ENCODE results near the gene GREB1. TPM values are rescaled to one million over a fixed set of nuclear protein-coding genes. Genes with fewer than 3 reads are reported as not detected.

Gene GREB1, protein sequence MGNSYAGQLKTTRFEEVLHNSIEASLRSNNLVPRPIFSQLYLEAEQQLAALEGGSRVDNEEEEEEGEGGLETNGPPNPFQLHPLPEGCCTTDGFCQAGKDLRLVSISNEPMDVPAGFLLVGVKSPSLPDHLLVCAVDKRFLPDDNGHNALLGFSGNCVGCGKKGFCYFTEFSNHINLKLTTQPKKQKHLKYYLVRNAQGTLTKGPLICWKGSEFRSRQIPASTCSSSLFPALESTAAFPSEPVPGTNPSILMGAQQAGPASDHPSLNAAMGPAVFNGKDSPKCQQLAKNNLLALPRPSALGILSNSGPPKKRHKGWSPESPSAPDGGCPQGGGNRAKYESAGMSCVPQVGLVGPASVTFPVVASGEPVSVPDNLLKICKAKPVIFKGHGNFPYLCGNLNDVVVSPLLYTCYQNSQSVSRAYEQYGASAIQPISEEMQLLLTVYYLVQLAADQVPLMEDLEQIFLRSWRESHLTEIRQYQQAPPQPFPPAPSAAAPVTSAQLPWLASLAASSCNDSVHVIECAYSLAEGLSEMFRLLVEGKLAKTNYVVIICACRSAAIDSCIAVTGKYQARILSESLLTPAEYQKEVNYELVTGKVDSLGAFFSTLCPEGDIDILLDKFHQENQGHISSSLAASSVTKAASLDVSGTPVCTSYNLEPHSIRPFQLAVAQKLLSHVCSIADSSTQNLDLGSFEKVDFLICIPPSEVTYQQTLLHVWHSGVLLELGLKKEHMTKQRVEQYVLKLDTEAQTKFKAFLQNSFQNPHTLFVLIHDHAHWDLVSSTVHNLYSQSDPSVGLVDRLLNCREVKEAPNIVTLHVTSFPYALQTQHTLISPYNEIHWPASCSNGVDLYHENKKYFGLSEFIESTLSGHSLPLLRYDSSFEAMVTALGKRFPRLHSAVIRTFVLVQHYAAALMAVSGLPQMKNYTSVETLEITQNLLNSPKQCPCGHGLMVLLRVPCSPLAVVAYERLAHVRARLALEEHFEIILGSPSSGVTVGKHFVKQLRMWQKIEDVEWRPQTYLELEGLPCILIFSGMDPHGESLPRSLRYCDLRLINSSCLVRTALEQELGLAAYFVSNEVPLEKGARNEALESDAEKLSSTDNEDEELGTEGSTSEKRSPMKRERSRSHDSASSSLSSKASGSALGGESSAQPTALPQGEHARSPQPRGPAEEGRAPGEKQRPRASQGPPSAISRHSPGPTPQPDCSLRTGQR (N-terminal part only)
- 0.12 and 0.17 TPM in 2 replicates for polyA plus RNA-seq (2011; rRNA removed)
- polyA minus RNA-seq (2011; rRNA and poly(A)+ RNA removed) = 0.04 TPM in 1 of 2 replicates, not detected in the other

DNA sequence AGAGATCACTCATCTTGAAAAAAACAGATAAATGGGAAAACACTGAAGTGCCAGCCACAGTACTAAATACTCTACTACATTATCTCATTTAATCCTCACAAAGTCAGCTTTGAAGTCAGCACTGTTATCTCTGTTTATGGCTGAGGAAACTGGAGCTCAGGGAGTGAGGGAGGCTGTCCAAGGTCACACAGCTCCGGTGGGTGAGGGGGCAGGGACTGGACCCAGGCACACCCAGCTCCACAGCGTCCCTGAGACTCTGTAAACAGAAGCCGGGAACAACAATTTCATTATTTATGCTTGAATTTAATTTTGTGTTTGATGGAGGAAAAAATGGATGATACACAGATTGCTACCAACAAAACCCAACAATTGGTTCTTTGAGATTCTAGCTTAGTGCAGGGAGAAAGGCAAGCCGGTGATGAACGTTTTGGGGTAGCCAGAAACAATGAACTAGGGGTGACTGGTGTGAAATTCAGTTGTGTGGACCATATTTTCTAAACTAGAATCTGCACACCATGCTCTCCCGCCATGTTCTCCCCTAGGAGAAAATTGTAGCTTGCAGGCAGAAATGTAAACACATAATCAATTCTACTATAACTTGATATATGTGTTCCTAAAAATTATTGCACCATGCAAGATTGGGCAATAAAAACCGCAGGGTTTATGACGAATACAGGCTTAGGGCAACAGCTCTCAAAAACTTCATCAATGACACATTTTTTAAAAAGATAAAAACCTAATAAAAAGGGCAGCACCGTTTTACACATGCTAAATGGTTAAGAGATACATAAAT is at the start of gene GREB1:
GREB1 (plus strand) TSS at position 768 of the 793 bp plus-strand sequence. CDS start 22,570 bp downstream, outside the sequence.
- no peak within 1 kb of the TSS for H3K4me3 ChIP-seq (ENCODE audit: low read depth, low read length)
- TF ChIP-seq, protein P1, sequence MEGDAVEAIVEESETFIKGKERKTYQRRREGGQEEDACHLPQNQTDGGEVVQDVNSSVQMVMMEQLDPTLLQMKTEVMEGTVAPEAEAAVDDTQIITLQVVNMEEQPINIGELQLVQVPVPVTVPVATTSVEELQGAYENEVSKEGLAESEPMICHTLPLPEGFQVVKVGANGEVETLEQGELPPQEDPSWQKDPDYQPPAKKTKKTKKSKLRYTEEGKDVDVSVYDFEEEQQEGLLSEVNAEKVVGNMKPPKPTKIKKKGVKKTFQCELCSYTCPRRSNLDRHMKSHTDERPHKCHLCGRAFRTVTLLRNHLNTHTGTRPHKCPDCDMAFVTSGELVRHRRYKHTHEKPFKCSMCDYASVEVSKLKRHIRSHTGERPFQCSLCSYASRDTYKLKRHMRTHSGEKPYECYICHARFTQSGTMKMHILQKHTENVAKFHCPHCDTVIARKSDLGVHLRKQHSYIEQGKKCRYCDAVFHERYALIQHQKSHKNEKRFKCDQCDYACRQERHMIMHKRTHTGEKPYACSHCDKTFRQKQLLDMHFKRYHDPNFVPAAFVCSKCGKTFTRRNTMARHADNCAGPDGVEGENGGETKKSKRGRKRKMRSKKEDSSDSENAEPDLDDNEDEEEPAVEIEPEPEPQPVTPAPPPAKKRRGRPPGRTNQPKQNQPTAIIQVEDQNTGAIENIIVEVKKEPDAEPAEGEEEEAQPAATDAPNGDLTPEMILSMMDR (IDR thresholded peaks at IDR 0.05; ENCODE audit: low read depth, low read length) = no peak
- ChIA-PET POLR2A (no interaction called here), CTCF (interaction anchor here (1.0 to 1.3 kb wide), 2 partner anchors 49 to 51 kb away, joined by 3 read pairs; no protein-coding TSS in a partner anchor)
- no peak for DNase-seq (ENCODE audit: low read depth, low spot score)
- H3K27ac ChIP-seq (ENCODE audit: low read depth, low read length) = no peak within 1 kb of the TSS
- no peaks in the 10 kb centered on the region for H3K9me3 ChIP-seq (ENCODE audit: control insufficient read depth, insufficient read depth, low read length)
- peaks cover 31% of the 10 kb centered on the region for H3K27me3 ChIP-seq (ENCODE audit: control insufficient read depth, insufficient read depth, low read length)

DNA sequence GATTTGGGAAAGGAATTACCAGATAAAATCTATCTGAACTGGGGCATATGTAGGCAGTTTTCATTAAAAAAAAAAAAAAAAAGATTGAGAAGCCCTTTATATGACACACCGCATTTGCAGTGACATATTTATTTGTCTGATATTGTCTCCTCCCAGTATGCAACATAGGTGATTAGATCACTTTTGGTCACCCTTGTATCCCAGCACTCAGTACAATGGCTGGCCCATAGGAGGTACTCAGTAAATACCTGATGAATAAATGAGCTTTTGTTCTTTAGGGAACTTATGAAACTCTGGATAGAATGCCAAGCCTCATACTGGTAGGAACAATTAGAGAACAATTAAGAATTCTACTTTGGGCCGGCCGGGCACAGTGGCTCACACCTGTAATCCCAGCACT is 45.0 kb upstream of the GREB1 start:
- POLR2A ChIA-PET = no interaction called here

DNA sequence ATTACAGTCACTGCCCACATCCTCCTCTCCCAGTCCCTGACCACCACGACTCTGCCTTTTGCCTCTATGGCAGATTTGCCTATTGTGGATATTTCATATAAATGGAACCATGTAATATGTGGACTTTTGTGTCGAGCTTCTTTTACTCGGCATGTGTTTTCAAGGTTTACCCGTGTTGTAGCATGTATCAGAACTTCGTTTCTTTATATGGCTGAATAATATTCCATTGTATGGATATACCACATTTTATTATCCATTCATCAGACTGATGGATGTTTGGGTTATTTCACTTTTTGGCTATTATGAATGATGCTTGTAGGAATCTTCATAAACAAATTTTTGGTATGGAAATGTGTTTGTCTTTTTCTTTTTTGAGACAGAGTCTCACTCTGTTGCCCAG is 43.7 kb upstream of the GREB1 start:
- H3K4me3 ChIP-seq (ENCODE audit: low read depth, low read length) = no peak overlapping the region
- DNase-seq (ENCODE audit: low read depth, low spot score) = no peak
- no peaks in the 10 kb centered on the region for H3K9me3 ChIP-seq (ENCODE audit: control insufficient read depth, insufficient read depth, low read length)
- H3K27ac ChIP-seq (ENCODE audit: low read depth, low read length) = no peak overlapping the region
- CTCF ChIA-PET = no interaction called here
- H3K27me3 ChIP-seq (ENCODE audit: control insufficient read depth, insufficient read depth, low read length) = peaks cover 36% of the 10 kb centered on the region
- POLR2A ChIA-PET = no interaction called here
- TF ChIP-seq, protein P1 (IDR thresholded peaks at IDR 0.05; ENCODE audit: low read depth, low read length) = no peak

More for the DNA sequence above, 45.0 kb upstream of the GREB1 start:
- Histone ChIP-seq H3K27me3 (ENCODE audit: control insufficient read depth, insufficient read depth, low read length) (peaks cover 42% of the 10 kb centered on the region), H3K27ac (ENCODE audit: low read depth, low read length) (no peak overlapping the region), H3K4me3 (ENCODE audit: low read depth, low read length) (no peak overlapping the region), H3K9me3 (ENCODE audit: control insufficient read depth, insufficient read depth, low read length) (no peaks in the 10 kb centered on the region)
- DNase-seq (ENCODE audit: low read depth, low spot score) = no peak
- CTCF ChIA-PET = no interaction called here
- TF ChIP-seq, protein P1 (IDR thresholded peaks at IDR 0.05; ENCODE audit: low read depth, low read length) = no peak

DNA sequence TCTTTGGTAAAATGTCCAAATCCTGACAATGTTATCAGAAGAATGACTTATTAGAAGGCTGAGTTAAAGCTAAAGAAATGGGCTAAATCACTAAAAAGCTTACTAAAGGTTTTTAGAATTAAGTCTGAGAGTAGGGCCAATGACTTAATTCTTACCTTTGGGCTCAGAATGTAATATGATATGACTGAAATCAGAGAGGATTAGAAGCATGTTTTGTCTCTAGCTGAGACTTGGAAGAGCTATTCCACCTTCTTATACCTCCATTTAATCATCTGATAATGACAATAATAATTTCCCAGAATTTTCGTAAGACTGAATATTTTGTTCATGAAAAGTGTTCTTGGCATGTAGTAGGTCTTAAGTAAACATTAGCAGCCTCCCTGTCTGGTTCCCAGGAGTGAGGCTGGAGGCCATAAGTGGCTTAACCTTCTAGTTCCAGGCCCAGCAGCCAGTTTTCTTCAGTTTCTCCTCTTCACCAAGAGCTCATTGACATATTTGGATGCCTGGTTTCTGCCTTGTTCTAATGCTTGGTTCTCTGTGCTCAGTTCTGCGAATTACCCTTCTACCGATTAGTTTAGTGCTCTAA is 42.4 kb upstream of the GREB1 start:
- Histone ChIP-seq H3K27me3 (ENCODE audit: control insufficient read depth, insufficient read depth, low read length) (peaks cover 32% of the 10 kb centered on the region), H3K9me3 (ENCODE audit: control insufficient read depth, insufficient read depth, low read length) (no peaks in the 10 kb centered on the region), H3K4me3 (ENCODE audit: low read depth, low read length) (no peak overlapping the region), H3K27ac (ENCODE audit: low read depth, low read length) (no peak overlapping the region)
- CTCF ChIA-PET = interaction anchor here (1.2 kb wide), 1 partner anchor 11 kb away, joined by 3 read pairs; no protein-coding TSS in a partner anchor
- DNase-seq (ENCODE audit: low read depth, low spot score) = no peak
- TF ChIP-seq, protein P1 (IDR thresholded peaks at IDR 0.05; ENCODE audit: low read depth, low read length) = no peak
- POLR2A ChIA-PET = interaction anchor here (0.6 kb wide), 1 partner anchor 24 kb away, joined by 4 read pairs; no protein-coding TSS in a partner anchor
